ENCODE measurements around the gene AGO1.
"Not testable (repeated sequence)": the region's sequence is repeated elsewhere in the genome, so short reads cannot be mapped to it uniquely, and the experiment has no call there.

The AGO1 gene

DNA sequence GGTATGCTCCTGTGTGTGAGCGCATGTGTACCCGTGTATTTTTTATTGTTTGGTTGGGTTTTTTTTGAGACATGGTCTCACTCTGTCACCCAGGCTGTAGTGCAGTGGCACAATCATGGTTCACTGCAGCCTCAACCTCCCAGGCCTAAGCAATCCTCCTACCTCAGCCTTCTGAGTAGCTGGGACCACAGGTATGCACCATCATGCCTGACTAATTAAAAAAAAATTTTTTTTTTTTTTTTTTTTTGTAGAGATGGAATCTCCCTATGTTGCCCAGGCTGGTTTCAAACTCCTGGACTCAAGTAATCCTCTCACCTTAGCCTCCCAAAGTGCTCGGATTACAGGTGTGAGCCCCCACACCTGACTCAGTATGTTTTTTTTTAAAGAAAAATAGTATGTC is 89.6 kb downstream of the AGO1 start:
- not testable (repeated sequence) for DNase-seq (ENCODE audit: low read depth)

- DNase-seq (ENCODE audit: low read depth) = no peak
These were observed 97.1 kb downstream of the AGO1 start for GRCh38 chr1:35980090-35980489.
